Glutamatergic neuron (in vitro differentiated cells): ENCODE measurements around the gene LDHD. TPM values are rescaled to one million over a fixed set of nuclear protein-coding genes. Genes with fewer than 3 reads are reported as not detected.

Experiments used
- DNase-seq: peaks from one replicate; pipeline ENCODE4 v3.0.0; 2022
- H3K27ac Mint-ChIP-seq: one replicate; pipeline ENCODE4 v1.8.0; 2020; ENCODE audit warnings: mild to moderate bottlenecking, mixed read lengths, inconsistent platforms; ENCODE audit not compliant: unreplicated experiment
- H3K27me3 Mint-ChIP-seq: one replicate; pipeline ENCODE4 v1.8.0; 2020; ENCODE audit warnings: mild to moderate bottlenecking, moderate library complexity, mixed read lengths, inconsistent platforms; ENCODE audit not compliant: unreplicated experiment
- H3K36me3 Mint-ChIP-seq: one replicate; pipeline ENCODE4 v1.8.0; 2020; ENCODE audit warnings: mild to moderate bottlenecking, mixed read lengths, inconsistent platforms; ENCODE audit not compliant: unreplicated experiment
- H3K4me1 Mint-ChIP-seq: one replicate; pipeline ENCODE4 v1.8.0; 2020; ENCODE audit warnings: mild to moderate bottlenecking, low read depth, mixed read lengths, inconsistent platforms; ENCODE audit not compliant: unreplicated experiment
- H3K4me3 Mint-ChIP-seq: one replicate; pipeline ENCODE4 v1.8.0; 2020; ENCODE audit warnings: mild to moderate bottlenecking, mixed read lengths, inconsistent platforms; ENCODE audit not compliant: unreplicated experiment
- H3K9me3 Mint-ChIP-seq: one replicate; pipeline ENCODE4 v1.8.0; 2020; ENCODE audit warnings: mild to moderate bottlenecking, moderate library complexity, mixed read lengths, inconsistent platforms; ENCODE audit not compliant: unreplicated experiment
- CTCF ChIP-seq: fragments of 200-600 bp; sonication (generic); IDR thresholded peaks from one replicate; pipeline ENCODE4 v1.5.0; 2021; ENCODE audit not compliant: partially characterized antibody, unreplicated experiment
- total RNA-seq: library from RNA; stranded (reverse); fragmentation: NEBNext Ultra II Directional; extraction: Animal tissue kit (Norgen Biotek cat#: 25700); gene quantifications from one replicate; pipeline ENCODE4 v1.2.1, GENCODE V29; 2021; ENCODE audit not compliant: unreplicated experiment

Gene LDHD
- total RNA-seq, 1 donor from 2014 or later = not detected

GRCh38 chr16:75108792-75109731, 7.5 kb downstream of the LDHD start:
- Mint-ChIP-seq H3K36me3 (peaks cover 4% of the 10 kb centered on the region), H3K27ac (peak overlapping the region; percentile 31)

GRCh38 chr16:75107505-75107904, 9.1 kb downstream of the LDHD start:
- Mint-ChIP-seq H3K36me3 (peaks cover 11% of the 10 kb centered on the region), H3K4me3 (no peak overlapping the region), H3K27ac (no peak overlapping the region), H3K27me3 (peaks cover 11% of the 10 kb centered on the region), H3K9me3 (peaks cover 12% of the 10 kb centered on the region), H3K4me1 (peaks cover 14% of the 10 kb centered on the region)
- TF ChIP-seq CTCF = no peak
- DNase-seq = no peak

More at GRCh38 chr16:75108792-75109731, 7.5 kb downstream of the LDHD start:
- H3K27me3 Mint-ChIP-seq = peaks cover 15% of the 10 kb centered on the region
- no peak for DNase-seq
- no peak for TF ChIP-seq CTCF
- peaks cover 17% of the 10 kb centered on the region for H3K4me1 Mint-ChIP-seq
- no peak overlapping the region for H3K4me3 Mint-ChIP-seq
- H3K9me3 Mint-ChIP-seq = peaks cover 10% of the 10 kb centered on the region

GRCh38 chr16:75106351-75107274, 10.0 kb downstream of the LDHD start:
- peaks cover 14% of the 10 kb centered on the region for H3K4me1 Mint-ChIP-seq
- peaks cover 13% of the 10 kb centered on the region for H3K27me3 Mint-ChIP-seq
- H3K36me3 Mint-ChIP-seq = peaks cover 13% of the 10 kb centered on the region
- H3K9me3 Mint-ChIP-seq = peaks cover 11% of the 10 kb centered on the region
- no peak overlapping the region for H3K4me3 Mint-ChIP-seq
- no peak for DNase-seq
- H3K27ac Mint-ChIP-seq = no peak overlapping the region
- no peak for TF ChIP-seq CTCF

GRCh38 chr16:75105306-75106061, 11.1 kb downstream of the LDHD start:
- Mint-ChIP-seq H3K27ac (no peak overlapping the region), H3K4me3 (no peak overlapping the region), H3K27me3 (peaks cover 10% of the 10 kb centered on the region), H3K36me3 (peaks cover 13% of the 10 kb centered on the region), H3K9me3 (peaks cover 6% of the 10 kb centered on the region), H3K4me1 (peaks cover 9% of the 10 kb centered on the region)
- DNase-seq = no peak
- no peak for TF ChIP-seq CTCF
